ENCODE measurements around the gene RPL34. TPM values are rescaled to one million over a fixed set of nuclear protein-coding genes. Genes with fewer than 3 reads are reported as not detected.
"Not testable (repeated sequence)": the region's sequence is repeated elsewhere in the genome, so short reads cannot be mapped to it uniquely, and the experiment has no call there.

Gene RPL34
- 1,000 to 10,000 TPM; 1,606 to 2,346 (median 2,098) TPM for polyA plus RNA-seq (ENCODE audit: insufficient read length in 4 of 4)

GRCh38 chr4:108620101-108620932, at the start of gene RPL34:
Gene RPL34, plus strand, starts transcription at chr4:108620576. Its CDS starts 1,384 bp downstream, at chr4:108621960.
- peak; percentile 95 to 99 (median 98) for DNase-seq (ENCODE audit: low read depth in 4 of 4, low spot score in 2 of 4)

- DNase-seq (ENCODE audit: low read depth in 4 of 4, low spot score in 2 of 4) = no peak
Observed at GRCh38 chr4:108570993-108571569, 49.3 kb upstream of the RPL34 start.

GRCh38 chr4:108574402-108574801, 46.0 kb upstream of the RPL34 start:
- no peak for DNase-seq (ENCODE audit: low read depth in 4 of 4, low spot score in 2 of 4)

GRCh38 chr4:108581083-108581482, 39.3 kb upstream of the RPL34 start:
- no peak for DNase-seq (ENCODE audit: low read depth in 4 of 4, low spot score in 2 of 4)

- no peak for DNase-seq (ENCODE audit: low read depth in 4 of 4, low spot score in 2 of 4)
Observed at GRCh38 chr4:108586778-108587177, 33.6 kb upstream of the RPL34 start.

- DNase-seq (ENCODE audit: low read depth in 4 of 4, low spot score in 2 of 4) = no peak
Observed at GRCh38 chr4:108588878-108589277, 31.5 kb upstream of the RPL34 start.

GRCh38 chr4:108589961-108590360, 30.4 kb upstream of the RPL34 start:
- no peak for DNase-seq (ENCODE audit: low read depth in 4 of 4, low spot score in 2 of 4)

- no peak for DNase-seq (ENCODE audit: low read depth in 4 of 4, low spot score in 2 of 4)
Observed at GRCh38 chr4:108590776-108591175, 29.6 kb upstream of the RPL34 start.

- DNase-seq (ENCODE audit: low read depth in 4 of 4, low spot score in 2 of 4) = no peak
Observed at GRCh38 chr4:108592674-108592986, 27.7 kb upstream of the RPL34 start.

- not testable (repeated sequence) for DNase-seq (ENCODE audit: low read depth in 4 of 4, low spot score in 2 of 4)
Observed at GRCh38 chr4:108594296-108594695, 26.1 kb upstream of the RPL34 start.

- DNase-seq (ENCODE audit: low read depth in 4 of 4, low spot score in 2 of 4) = no peak
Observed at GRCh38 chr4:108596344-108596743, 24.0 kb upstream of the RPL34 start.

GRCh38 chr4:108601106-108601505, 19.3 kb upstream of the RPL34 start:
- DNase-seq (ENCODE audit: low read depth in 4 of 4, low spot score in 2 of 4) = no peak

GRCh38 chr4:108601532-108601931, 18.8 kb upstream of the RPL34 start:
- DNase-seq (ENCODE audit: low read depth in 4 of 4, low spot score in 2 of 4) = no peak

GRCh38 chr4:108602163-108602562, 18.2 kb upstream of the RPL34 start:
- DNase-seq (ENCODE audit: low read depth in 4 of 4, low spot score in 2 of 4) = no peak

- no peak for DNase-seq (ENCODE audit: low read depth in 4 of 4, low spot score in 2 of 4)
Observed at GRCh38 chr4:108607079-108607815, 13.1 kb upstream of the RPL34 start.

GRCh38 chr4:108611365-108611764, 9.0 kb upstream of the RPL34 start:
- DNase-seq (ENCODE audit: low read depth in 4 of 4, low spot score in 2 of 4) = no peak

GRCh38 chr4:108612365-108612764, 8.0 kb upstream of the RPL34 start:
- no peak for DNase-seq (ENCODE audit: low read depth in 4 of 4, low spot score in 2 of 4)

GRCh38 chr4:108619372-108620100, 840 bp upstream of the RPL34 start:
- DNase-seq (ENCODE audit: low read depth in 4 of 4, low spot score in 2 of 4) = peak in 1 of 4 donors; percentile 1

- DNase-seq (ENCODE audit: low read depth in 4 of 4, low spot score in 2 of 4) = no peak
Observed at GRCh38 chr4:108620933-108621905, 843 bp downstream of the RPL34 start.

- no peak for DNase-seq (ENCODE audit: low read depth in 4 of 4, low spot score in 2 of 4)
Observed at GRCh38 chr4:108622022-108622421, 1.6 kb downstream of the RPL34 start.

Measured in left renal cortex interstitium (tissue), 4 donors.